ENCODE data around the gene C1orf56. TPM values are rescaled to one million over a fixed set of nuclear protein-coding genes. Genes with fewer than 3 reads are reported as not detected.
A peak's percentile ranks its signal among the peaks of the same experiment; 100 is the strongest.

Gene C1orf56, protein sequence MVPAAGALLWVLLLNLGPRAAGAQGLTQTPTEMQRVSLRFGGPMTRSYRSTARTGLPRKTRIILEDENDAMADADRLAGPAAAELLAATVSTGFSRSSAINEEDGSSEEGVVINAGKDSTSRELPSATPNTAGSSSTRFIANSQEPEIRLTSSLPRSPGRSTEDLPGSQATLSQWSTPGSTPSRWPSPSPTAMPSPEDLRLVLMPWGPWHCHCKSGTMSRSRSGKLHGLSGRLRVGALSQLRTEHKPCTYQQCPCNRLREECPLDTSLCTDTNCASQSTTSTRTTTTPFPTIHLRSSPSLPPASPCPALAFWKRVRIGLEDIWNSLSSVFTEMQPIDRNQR
- total RNA-seq (2014; rRNA removed; shearing (Covaris generic); ENCODE audit: low replicate concordance): 0.84 and 1.9 TPM in 2 replicates

DNA sequence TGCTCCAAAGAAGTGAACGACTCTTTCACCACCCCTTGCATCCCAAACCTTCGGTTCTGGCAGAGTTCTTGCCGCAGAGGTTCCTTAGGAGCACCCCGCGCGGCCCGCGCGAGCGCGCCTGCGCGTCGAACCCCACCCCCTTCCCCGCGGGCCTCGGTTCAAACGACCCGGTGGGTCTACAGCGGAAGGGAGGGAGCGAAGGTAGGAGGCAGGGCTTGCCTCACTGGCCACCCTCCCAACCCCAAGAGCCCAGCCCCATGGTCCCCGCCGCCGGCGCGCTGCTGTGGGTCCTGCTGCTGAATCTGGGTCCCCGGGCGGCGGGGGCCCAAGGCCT, at the start of gene C1orf56:
Gene C1orf56, plus strand, starts transcription at position 161 of the 334 bp plus-strand sequence. Its CDS starts 97 bp downstream, at position 258.
- DNase-seq (ENCODE audit: low read depth): peak; percentile 76
- in situ Hi-C loops (cut with HindIII; ENCODE audit: low pct_unique_long_range_greater_than_20kb, low sequenced_read_pairs): no loop called here

DNA sequence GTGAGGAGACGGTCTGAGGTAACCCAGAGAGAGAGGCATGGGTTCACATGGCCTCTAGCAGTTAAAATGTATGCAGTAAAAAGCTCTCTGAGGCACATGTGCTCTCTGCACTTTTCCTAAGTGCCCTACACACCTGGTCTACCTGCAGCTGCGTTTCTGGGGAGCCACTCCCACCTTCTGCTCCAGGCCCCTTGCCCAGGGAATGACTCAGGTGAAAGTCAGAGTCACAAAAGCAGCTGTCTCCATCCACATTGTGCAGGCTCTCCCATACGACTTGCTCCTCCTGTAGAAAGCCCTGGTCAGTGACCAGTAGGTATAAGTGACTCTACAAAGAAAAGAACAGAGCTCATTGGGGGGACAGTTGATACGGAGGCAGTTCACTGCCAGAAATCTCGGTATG, 49.6 kb upstream of the C1orf56 start:
- in situ Hi-C loops (cut with HindIII; ENCODE audit: low pct_unique_long_range_greater_than_20kb, low sequenced_read_pairs): no loop called here
- DNase-seq (ENCODE audit: low read depth): no peak

DNA sequence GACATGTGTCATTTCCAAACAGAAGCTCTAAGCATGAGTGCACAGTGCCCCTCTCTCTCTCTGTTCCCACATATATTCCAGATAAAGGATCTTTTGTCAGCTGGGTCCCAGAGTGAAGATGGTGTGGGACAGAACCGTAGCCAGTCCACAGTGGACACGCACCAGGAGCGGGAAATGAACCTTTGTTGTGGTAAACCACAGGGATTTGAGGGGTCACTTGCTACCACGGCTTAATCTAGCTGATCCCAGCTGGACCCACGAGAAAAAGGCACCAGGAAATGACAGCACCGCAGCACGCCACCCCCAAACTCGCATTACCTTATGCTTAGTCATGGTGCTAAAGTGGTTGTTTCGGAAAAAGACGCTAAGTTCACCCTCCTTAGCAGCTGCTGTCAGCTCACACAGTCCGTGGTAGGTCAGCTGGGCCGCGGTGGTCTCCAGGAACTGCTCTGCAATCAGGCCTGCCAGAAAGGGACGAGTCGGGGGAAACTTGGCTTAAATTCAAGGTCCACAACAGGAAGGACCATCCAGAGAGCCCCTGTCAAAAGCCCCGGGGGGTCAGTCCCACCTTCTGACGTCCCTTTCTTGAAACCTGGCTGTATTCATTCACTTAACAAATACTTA, 48.4 kb upstream of the C1orf56 start:
- in situ Hi-C loops (cut with HindIII; ENCODE audit: low pct_unique_long_range_greater_than_20kb, low sequenced_read_pairs): no loop called here
- no peak for DNase-seq (ENCODE audit: low read depth)

DNA sequence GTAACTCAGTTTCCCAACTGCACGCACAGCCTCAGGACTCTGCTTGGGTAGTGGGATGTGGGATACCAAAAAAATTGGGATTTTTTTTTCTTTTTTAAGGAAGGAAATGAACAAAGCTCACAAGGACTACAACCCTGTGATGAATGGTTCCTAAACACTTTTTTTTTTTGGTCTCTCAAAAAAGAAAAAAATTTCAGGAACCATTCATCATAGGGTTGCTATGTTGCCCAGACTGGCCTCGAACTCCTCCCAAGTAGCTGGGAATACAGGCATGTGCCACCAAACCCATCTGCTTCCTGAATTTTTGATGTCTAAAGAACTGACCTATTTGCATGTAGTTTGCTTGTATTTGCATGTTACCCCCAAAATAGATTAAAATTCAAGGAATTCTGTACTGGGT, 47.6 kb upstream of the C1orf56 start:
- DNase-seq (ENCODE audit: low read depth): no peak
- in situ Hi-C loops (cut with HindIII; ENCODE audit: low pct_unique_long_range_greater_than_20kb, low sequenced_read_pairs): no loop called here

DNA sequence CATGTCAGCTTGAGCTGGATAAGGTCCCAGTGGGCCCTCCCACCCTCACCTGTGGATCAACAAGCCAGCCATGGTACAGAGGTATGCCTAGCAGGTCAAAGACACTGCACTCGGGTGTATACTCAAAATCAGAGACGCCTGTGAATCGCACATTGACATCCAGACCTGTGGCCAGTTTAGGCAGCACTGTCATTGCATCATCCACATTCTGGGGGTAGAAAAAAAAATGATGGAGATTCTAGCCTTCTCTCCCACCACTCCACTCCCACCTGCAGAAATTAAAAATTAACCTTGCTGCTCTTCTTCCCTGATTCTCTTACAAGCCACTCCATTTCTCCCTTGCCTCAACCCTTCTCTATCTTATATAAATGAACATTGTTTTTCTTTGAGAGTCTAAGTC, 47.1 kb upstream of the C1orf56 start:
- in situ Hi-C loops (cut with HindIII; ENCODE audit: low pct_unique_long_range_greater_than_20kb, low sequenced_read_pairs): no loop called here
- DNase-seq (ENCODE audit: low read depth): no peak

DNA sequence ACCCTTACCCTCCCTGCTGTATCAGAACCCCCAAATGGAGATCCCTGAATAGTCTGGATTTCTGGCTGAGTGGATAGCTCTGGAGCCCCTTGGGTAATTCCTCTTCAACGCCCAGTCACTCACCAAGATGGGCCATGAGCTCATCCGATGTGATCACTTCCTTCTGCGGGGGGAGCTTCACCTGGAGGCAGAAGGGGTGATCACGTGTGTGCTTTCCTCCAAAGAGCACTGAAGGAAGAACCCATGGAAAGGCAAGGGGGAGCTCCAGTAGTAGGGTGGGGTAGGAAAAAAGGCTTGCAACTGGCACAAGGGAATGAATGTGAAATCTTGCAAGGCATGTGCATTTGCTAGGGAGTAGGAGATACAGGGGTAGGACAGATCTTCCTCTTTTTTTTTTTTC, 45.9 kb upstream of the C1orf56 start:
- in situ Hi-C loops (cut with HindIII; ENCODE audit: low pct_unique_long_range_greater_than_20kb, low sequenced_read_pairs): no loop called here
- DNase-seq (ENCODE audit: low read depth): no peak

DNA sequence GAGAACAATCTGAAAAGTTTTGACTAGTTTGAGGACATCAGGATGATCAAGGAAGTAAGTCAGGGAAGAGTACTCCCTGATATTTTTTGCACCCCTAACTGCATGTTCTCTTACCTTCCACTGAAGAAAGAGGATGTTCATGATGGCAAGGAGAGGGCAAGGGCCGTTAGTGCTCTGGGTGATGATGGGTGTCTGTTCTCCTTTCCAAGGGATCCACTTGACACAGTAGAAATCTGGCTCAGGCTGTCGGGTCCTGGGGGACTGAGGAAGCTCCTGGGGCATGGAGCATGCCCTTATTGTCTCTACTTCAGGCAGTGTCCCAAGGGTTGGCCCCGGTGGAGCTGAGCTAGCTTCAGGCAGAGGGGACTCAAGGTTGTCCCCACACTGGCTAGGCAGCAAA, 45.5 kb upstream of the C1orf56 start:
- in situ Hi-C loops (cut with HindIII; ENCODE audit: low pct_unique_long_range_greater_than_20kb, low sequenced_read_pairs): no loop called here
- no peak for DNase-seq (ENCODE audit: low read depth)

DNA sequence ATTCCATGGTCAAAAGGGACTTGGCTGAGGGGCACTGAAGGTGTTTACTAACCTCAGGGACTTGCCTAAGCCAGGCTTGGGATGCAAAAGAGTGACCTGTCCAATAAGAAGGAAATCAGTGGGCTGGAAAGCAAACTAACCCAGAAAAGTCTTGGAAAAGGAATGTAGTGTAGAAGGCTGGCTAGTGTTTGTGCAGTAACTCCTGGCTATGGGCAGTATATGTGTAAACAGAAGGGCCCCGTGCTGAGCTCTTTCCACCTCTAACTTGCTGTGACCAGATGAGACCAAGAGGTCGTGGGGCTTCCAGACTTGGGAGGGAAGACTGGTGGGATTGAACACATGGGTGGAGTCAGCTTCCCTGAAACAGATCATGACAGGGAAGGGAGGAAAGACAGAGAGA, 44.9 kb upstream of the C1orf56 start:
- in situ Hi-C loops (cut with HindIII; ENCODE audit: low pct_unique_long_range_greater_than_20kb, low sequenced_read_pairs): no loop called here
- DNase-seq (ENCODE audit: low read depth): no peak

DNA sequence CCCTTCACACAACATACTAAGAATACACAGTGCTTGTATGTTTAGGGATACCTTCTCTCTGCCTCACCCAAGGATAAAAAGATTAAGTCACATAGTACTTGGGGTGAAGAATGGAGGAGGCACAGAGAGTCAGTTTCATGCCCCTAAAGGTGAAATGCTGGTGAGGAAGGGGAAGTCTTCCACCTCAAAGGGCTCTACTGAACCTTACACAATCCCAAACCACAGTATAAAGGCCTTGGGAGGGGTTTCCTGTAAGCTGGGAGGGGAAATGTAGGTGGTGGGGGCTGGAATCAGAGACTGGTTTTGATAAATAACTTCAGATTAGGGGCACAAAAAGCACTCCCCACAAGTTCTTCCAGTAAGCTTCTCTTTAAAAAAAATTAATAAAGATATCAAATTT, 44.4 kb upstream of the C1orf56 start:
- no peak for DNase-seq (ENCODE audit: low read depth)
- in situ Hi-C loops (cut with HindIII; ENCODE audit: low pct_unique_long_range_greater_than_20kb, low sequenced_read_pairs): no loop called here

DNA sequence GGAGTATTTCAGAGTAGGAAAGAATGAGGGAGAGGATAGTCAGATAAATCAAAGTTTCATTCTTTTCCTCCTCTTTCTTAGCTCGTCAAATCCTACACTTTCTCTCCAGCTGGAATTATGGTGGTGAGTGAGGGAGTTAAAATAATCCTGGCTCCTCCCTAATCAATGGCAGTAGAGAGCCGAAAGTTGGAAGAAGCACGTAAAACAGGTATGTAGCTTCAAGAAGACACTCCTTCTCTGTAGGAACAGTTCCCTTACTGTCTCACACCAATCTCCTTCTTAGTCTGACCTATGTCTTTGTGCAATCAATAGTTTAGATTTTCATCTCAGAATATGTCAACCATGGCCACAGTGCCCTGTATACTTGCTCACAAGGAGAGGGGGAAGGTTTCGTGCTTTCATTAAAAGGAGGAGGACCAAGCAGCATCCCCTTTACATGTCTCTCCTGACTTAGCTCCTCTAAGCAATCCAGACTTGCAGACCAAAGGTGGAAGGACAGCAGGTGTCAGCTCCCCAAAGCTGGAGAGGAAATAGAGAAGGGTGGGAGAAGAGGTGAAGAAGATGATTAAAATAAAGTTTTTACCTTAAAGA, 41.7 kb upstream of the C1orf56 start:
- no peak for DNase-seq (ENCODE audit: low read depth)
- in situ Hi-C loops (cut with HindIII; ENCODE audit: low pct_unique_long_range_greater_than_20kb, low sequenced_read_pairs): no loop called here

DNA sequence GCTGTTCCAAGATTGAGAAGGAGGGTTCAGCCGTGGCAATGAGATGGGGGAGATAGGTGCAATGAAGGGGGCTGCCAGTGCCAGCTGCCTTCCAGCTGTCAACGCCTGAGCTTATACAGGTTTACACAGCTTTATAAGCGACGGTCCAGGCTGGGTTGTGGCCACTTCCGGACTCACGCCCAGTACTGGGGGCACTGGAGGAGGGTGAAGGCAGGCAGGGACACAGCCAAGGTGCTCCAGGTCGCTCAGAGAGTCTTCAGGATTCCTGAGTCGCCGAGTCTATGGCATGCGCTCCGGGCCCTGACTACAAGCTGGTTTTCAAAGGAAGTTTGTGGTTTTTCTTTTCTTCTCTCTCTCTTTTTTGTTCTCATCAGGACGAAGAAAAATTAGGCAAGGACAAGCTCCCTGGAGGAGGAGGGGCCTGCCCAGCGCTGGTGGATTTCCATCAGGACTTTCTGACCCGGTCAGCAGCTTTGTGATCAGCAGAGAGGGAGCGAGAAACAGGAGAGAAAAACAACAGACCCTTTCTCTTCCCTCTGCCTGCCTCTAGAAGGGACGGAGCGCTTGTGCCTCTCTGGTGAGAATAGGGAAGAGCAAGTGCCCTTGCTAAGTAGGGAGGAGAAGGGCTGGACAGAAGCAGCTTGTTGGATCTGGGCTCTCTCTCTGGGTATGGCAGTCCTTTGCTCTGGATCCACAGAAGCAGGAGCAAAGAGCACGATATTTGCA, 41.1 kb upstream of the C1orf56 start, which contains the start of gene MINDY1:
Gene MINDY1, minus strand, starts transcription at position 576 of the 726 bp plus-strand sequence. CDS start 4,285 bp downstream, outside the sequence.
- in situ Hi-C loops (cut with HindIII; ENCODE audit: low pct_unique_long_range_greater_than_20kb, low sequenced_read_pairs): no loop called here
- DNase-seq (ENCODE audit: low read depth): peak; percentile 84

DNA sequence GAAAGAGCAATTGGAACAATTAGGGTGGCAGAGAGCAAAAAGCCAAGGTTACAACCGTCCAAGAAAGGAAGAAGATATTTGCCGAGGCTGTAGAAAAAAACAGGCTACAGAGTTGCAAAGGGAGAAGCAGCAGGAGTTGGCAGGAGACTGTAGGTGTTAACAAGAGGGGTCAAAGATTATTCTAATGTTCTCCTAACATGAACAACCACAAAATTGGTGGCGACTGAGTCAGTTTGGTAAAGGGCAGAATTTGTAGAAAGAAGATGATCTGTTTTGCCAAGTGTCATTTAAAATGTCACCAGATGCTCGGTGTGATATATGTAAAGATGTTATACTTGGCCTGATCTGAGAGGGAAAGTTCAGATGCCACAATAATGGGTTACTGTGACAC, 39.7 kb upstream of the C1orf56 start:
- DNase-seq (ENCODE audit: low read depth): no peak
- in situ Hi-C loops (cut with HindIII; ENCODE audit: low pct_unique_long_range_greater_than_20kb, low sequenced_read_pairs): no loop called here

DNA sequence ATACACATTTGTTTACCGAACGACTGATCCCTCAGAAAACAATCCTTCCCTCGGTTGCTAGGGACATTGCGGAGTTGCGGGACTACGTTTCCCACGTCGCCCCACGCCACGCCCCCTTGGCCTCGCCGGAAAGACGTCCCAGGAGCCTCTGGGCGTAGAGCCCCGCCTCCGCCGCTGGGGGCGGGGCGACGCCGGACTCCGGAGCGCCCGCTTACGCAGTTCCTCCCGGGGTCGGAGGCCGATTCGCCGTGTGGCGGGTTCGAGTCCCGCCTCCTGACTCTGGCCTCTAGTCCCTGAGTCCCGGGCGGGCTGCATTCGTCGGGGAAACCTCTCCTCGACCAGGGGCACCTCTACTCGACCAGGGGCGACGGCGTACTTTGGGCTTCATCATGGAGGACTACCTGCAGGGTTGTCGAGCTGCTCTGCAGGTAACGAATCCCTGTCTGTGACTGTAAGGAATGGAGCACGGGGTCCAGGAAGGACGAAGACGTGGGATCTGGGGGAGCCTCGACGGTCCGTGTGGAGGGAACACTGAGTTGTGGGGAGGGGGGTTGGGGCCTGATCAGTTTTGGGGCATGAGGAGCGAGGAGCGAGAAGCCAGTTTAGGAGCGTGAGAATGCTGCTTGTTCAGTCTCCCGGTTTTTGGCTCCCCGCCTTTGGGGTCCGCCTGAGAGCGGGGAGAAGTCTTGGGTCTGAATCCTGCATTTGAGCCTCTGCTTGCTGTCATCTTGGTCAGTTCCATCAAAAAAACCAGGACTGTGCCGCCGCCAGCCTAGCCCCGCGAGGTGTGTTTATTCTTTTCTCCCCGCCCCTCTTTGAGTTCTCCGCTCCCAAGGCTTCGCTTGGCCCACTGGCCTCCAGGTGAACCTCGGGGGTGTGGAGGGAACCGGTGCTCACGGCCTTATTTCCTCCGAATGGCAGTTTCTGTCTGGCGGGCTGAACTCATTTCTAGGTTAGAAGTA, 39.0 kb upstream of the C1orf56 start, which contains the start of gene PRUNE1:
Gene PRUNE1, plus strand, starts transcription at position 206 of the 962 bp plus-strand sequence. Its CDS starts 184 bp downstream, at position 390.
- in situ Hi-C loops (cut with HindIII; ENCODE audit: low pct_unique_long_range_greater_than_20kb, low sequenced_read_pairs): no loop called here
- peak; percentile 95 for DNase-seq (ENCODE audit: low read depth)

DNA sequence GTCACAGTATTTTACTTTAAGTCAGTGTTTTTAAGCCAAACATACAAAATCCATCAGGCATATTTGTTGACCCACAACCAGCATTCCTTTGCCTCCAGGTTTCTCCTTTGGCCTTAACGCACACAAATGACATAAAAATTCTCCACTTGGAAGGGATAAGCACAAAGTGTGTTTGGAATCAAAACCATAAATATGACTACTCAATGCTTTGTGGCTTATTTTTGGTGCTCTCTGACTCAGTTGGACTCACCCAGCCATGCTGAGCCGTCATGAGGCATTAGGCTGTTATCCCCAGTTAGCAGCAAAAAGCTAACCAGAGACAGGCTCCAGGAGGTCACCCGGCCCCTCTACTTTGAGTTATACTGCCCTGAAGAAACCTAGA, 38.4 kb upstream of the C1orf56 start:
- in situ Hi-C loops (cut with HindIII; ENCODE audit: low pct_unique_long_range_greater_than_20kb, low sequenced_read_pairs): no loop called here
- DNase-seq (ENCODE audit: low read depth): no peak

DNA sequence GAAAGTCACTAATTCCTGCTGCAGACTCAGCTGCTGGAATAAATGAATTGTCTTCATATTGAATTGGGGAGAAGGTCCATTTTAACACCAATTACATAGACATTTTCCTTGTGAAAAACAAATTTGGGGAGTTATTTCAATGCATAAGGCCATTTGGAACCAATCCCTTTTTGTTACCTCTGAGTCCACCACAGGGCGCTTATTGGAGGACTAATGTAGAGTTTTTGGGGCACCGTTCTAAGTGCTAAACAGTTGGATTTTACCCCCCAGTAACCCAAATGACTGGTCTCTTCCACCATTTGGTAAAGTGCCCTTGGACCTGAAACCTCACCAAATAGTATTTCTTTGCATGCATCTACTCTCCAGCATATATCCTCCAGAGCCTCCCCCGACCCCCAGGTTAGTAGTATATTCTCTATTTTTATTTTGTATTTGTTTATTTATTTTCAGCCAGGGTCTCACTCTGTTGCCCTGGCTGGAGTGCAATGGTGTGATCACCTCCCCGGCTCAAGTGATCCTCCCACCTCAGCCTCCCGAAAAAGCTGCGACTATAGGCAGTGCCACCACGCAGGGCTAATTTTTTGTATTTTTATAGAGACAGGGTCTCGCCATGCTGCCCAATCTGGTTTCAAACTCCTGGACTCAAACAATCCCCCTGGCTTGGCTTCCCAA, 37.7 kb upstream of the C1orf56 start:
- DNase-seq (ENCODE audit: low read depth): no peak
- in situ Hi-C loops (cut with HindIII; ENCODE audit: low pct_unique_long_range_greater_than_20kb, low sequenced_read_pairs): no loop called here

DNA sequence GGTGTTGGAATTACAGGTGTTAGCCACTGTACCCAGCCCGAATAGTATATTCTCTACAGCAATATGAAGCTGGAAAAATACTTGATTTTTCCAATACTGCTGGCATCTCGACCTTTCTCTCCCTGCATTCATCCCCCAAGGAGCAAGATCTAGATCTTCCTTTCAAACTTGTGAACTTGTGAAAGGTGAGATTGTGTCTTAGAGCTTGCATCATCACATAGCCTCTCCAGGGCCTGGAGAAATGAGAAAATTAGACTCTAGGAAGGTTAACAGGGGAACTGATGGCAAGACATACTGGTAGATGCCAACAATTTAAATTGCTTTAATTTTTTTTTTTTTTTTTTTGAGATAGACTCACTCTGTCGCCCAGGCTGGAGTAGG, 37.2 kb upstream of the C1orf56 start:
- in situ Hi-C loops (cut with HindIII; ENCODE audit: low pct_unique_long_range_greater_than_20kb, low sequenced_read_pairs): no loop called here

DNA sequence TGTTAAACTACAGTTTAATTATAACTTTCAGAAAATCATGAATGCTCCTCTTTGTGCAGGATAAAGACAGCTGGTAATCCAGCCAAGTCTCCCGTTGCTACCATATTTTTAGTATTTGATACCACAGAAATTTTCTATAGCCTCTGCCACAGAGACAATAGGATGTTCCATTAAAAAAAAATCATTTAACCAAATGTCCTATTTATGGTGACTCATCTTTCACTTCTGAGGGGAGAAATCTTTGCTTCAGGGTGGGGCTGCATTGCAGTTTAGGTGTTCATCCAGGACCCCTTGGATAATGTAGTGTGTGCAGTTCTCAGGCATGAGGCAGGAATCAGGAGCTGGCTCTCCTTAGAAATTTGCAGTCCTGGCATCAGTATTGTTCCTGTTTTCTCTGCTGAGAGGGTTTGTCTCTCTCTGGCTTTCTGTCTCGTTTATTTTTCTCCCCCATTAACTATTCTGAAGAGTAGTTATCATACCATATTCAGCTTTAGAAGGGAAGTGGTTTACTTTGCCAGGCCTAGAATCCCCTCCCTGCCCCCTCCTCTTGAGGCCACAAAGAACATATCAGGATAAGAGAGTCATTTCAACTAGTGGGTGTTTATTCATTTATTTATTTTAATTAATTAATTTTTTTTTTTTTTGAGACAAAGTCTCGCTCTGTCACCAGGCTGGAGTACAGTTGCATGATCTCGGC, 36.2 kb upstream of the C1orf56 start:
- in situ Hi-C loops (cut with HindIII; ENCODE audit: low pct_unique_long_range_greater_than_20kb, low sequenced_read_pairs): no loop called here
- DNase-seq (ENCODE audit: low read depth): no peak

More for the DNA sequence above, 37.2 kb upstream of the C1orf56 start:
- DNase-seq (ENCODE audit: low read depth): no peak
